ENCODE results near the gene TMEM192.

DNA sequence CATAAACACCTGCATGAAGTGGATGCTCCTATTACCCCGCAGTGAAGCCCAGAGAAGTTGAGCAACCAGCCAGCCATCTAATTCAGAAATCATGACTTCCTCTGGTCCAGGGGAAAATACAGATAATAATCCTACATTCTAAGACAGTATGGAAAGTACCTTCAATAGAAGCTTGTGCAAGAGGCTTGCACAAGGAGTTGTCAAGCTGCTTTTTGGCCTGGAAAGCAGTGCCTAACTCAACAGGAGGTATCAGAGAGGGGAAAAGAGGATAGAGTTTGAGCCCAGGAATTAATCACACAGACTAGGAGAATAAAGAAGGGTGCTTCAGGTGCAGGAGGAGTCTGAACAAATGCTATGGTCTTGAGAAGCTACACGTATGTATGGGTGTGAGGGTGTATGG lies 26.7 kb downstream of the TMEM192 start:
- TF ChIP-seq, protein P1, sequence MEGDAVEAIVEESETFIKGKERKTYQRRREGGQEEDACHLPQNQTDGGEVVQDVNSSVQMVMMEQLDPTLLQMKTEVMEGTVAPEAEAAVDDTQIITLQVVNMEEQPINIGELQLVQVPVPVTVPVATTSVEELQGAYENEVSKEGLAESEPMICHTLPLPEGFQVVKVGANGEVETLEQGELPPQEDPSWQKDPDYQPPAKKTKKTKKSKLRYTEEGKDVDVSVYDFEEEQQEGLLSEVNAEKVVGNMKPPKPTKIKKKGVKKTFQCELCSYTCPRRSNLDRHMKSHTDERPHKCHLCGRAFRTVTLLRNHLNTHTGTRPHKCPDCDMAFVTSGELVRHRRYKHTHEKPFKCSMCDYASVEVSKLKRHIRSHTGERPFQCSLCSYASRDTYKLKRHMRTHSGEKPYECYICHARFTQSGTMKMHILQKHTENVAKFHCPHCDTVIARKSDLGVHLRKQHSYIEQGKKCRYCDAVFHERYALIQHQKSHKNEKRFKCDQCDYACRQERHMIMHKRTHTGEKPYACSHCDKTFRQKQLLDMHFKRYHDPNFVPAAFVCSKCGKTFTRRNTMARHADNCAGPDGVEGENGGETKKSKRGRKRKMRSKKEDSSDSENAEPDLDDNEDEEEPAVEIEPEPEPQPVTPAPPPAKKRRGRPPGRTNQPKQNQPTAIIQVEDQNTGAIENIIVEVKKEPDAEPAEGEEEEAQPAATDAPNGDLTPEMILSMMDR (conservative IDR thresholded peaks at IDR 0.05; ENCODE audit: low read depth in 2 of 2), result no peak
- TF ChIP-seq EZH2 (IDR thresholded peaks at IDR 0.05; ENCODE audit: low read depth, unreplicated experiment) (no peak), EZH2phosphoT487 (IDR thresholded peaks at IDR 0.05; ENCODE audit: unreplicated experiment) (no peak), POLR2AphosphoS5 (IDR thresholded peaks at IDR 0.05; ENCODE audit: low read depth) (no peak), NANOG (IDR thresholded peaks at IDR 0.05; ENCODE audit: borderline replicate concordance) (no peak), CREB1 (CRISPR knock-in tag; IDR thresholded peaks at IDR 0.05; ENCODE audit: low read depth) (no peak), ZNF331 (CRISPR knock-in tag; IDR thresholded peaks at IDR 0.05; ENCODE audit: low read depth) (no peak), JUNB (IDR thresholded peaks at IDR 0.05; ENCODE audit: unreplicated experiment) (no peak)
- TF ChIP-seq, protein P2, sequence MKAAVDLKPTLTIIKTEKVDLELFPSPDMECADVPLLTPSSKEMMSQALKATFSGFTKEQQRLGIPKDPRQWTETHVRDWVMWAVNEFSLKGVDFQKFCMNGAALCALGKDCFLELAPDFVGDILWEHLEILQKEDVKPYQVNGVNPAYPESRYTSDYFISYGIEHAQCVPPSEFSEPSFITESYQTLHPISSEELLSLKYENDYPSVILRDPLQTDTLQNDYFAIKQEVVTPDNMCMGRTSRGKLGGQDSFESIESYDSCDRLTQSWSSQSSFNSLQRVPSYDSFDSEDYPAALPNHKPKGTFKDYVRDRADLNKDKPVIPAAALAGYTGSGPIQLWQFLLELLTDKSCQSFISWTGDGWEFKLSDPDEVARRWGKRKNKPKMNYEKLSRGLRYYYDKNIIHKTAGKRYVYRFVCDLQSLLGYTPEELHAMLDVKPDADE (IDR thresholded peaks at IDR 0.05), result no peak
- TF ChIP-seq, protein P3, sequence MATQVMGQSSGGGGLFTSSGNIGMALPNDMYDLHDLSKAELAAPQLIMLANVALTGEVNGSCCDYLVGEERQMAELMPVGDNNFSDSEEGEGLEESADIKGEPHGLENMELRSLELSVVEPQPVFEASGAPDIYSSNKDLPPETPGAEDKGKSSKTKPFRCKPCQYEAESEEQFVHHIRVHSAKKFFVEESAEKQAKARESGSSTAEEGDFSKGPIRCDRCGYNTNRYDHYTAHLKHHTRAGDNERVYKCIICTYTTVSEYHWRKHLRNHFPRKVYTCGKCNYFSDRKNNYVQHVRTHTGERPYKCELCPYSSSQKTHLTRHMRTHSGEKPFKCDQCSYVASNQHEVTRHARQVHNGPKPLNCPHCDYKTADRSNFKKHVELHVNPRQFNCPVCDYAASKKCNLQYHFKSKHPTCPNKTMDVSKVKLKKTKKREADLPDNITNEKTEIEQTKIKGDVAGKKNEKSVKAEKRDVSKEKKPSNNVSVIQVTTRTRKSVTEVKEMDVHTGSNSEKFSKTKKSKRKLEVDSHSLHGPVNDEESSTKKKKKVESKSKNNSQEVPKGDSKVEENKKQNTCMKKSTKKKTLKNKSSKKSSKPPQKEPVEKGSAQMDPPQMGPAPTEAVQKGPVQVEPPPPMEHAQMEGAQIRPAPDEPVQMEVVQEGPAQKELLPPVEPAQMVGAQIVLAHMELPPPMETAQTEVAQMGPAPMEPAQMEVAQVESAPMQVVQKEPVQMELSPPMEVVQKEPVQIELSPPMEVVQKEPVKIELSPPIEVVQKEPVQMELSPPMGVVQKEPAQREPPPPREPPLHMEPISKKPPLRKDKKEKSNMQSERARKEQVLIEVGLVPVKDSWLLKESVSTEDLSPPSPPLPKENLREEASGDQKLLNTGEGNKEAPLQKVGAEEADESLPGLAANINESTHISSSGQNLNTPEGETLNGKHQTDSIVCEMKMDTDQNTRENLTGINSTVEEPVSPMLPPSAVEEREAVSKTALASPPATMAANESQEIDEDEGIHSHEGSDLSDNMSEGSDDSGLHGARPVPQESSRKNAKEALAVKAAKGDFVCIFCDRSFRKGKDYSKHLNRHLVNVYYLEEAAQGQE (IDR thresholded peaks at IDR 0.05; ENCODE audit: unreplicated experiment), result no peak

All from GM23338 (cell line).